Ishikawa (cell line): ENCODE results near the gene CDC42EP5.

Source experiments
- CEBPB ChIP-seq: IDR thresholded peaks from 2 replicates; pipeline ENCODE4 v1.6.1; 2012
- RAD21 ChIP-seq: IDR thresholded peaks from 2 replicates; pipeline ENCODE4 v1.6.1; 2012; ENCODE audit warnings: low read depth
- REST ChIP-seq: IDR thresholded peaks from 2 replicates; pipeline ENCODE4 v1.6.1; 2012; ENCODE audit warnings: low read depth, mild to moderate bottlenecking
- YY1 ChIP-seq: IDR thresholded peaks from 2 replicates; pipeline ENCODE4 v1.6.1; 2012; ENCODE audit warnings: low read depth

GRCh38 chr19:54480051-54480450 is 7.0 kb upstream of the CDC42EP5 start:
- no peak for TF ChIP-seq REST
- no peak for TF ChIP-seq CEBPB
- TF ChIP-seq YY1, result no peak
- no peak for TF ChIP-seq RAD21
